OCI-LY1 (cell line): ENCODE measurements around the gene SNX27.

Source experiments
- H2AFZ ChIP-seq: fragments of 200-600 bp; sonication (generic), shearing (Covaris generic); 2 replicates; pipeline ENCODE4 v1.6.0; 2014; ENCODE audit warnings: antibody characterized with exemption, mild to moderate bottlenecking, low read length
- H3F3A ChIP-seq: fragments of 200-600 bp; sonication (generic), shearing (Covaris generic); 2 replicates; pipeline ENCODE4 v1.6.0; 2014; ENCODE audit warnings: mild to moderate bottlenecking, antibody characterized with exemption, low read length, moderate library complexity; ENCODE audit not compliant: insufficient read depth
- H3K27ac ChIP-seq: fragments of 200-600 bp; sonication (generic); 2 replicates; pipeline ENCODE4 v1.5.1; 2014; ENCODE audit warnings: low read length, mixed run types, mild to moderate bottlenecking, low read depth; ENCODE audit not compliant: poor library complexity, severe bottlenecking
- H3K27me3 ChIP-seq: fragments of 200-600 bp; sonication (generic); 2 replicates; pipeline ENCODE4 v1.6.0; 2014; ENCODE audit warnings: antibody characterized with exemption, mild to moderate bottlenecking, low read length, moderate library complexity; ENCODE audit not compliant: insufficient read depth
- H3K36me3 ChIP-seq: fragments of 200-600 bp; sonication (generic); 2 replicates; pipeline ENCODE4 v1.6.1; 2014; ENCODE audit warnings: mild to moderate bottlenecking, antibody characterized with exemption, low read length, moderate library complexity, mixed read lengths; ENCODE audit not compliant: insufficient read depth
- H3K4me1 ChIP-seq: fragments of 200-600 bp; sonication (generic); 2 replicates; pipeline ENCODE4 v1.5.1; 2014; ENCODE audit warnings: mild to moderate bottlenecking, low read length, moderate library complexity; ENCODE audit not compliant: insufficient read depth, severe bottlenecking
- H3K4me2 ChIP-seq: fragments of 200-600 bp; sonication (generic), shearing (Covaris generic); 2 replicates; pipeline ENCODE4 v1.6.1; 2014; ENCODE audit warnings: low read length
- H3K4me3 ChIP-seq: fragments of 200-600 bp; sonication (generic); 2 replicates; pipeline ENCODE4 v1.5.1; 2014; ENCODE audit warnings: low read length, low read depth, mild to moderate bottlenecking, mixed read lengths; ENCODE audit not compliant: poor library complexity, severe bottlenecking
- H3K79me2 ChIP-seq: fragments of 200-600 bp; shearing (Covaris generic); 2 replicates; pipeline ENCODE4 v1.6.1; 2016; ENCODE audit warnings: mixed run types, low read length, mixed read lengths; ENCODE audit not compliant: insufficient read depth
- H3K9ac ChIP-seq: fragments of 200-600 bp; sonication (generic), shearing (Covaris generic); 2 replicates; pipeline ENCODE4 v1.6.1; 2014; ENCODE audit warnings: mild to moderate bottlenecking, low read length, mixed read lengths
- H3K9me2 ChIP-seq: fragments of 200-600 bp; sonication (generic), shearing (Covaris generic); 2 replicates; pipeline ENCODE4 v1.6.1; 2014; ENCODE audit warnings: low read depth, mild to moderate bottlenecking, low read length, mixed read lengths
- H3K9me3 ChIP-seq: fragments of 200-600 bp; shearing (Covaris generic); 2 replicates; pipeline ENCODE4 v1.6.1; 2014; ENCODE audit warnings: low read length, mixed read lengths
- H4K20me1 ChIP-seq: fragments of 200-600 bp; sonication (generic), shearing (Covaris generic); 2 replicates; pipeline ENCODE4 v1.6.0; 2016; ENCODE audit warnings: mild to moderate bottlenecking, low read length; ENCODE audit not compliant: insufficient read depth
- CTCF ChIP-seq: fragments of 200-600 bp; sonication (generic), shearing (Covaris generic); IDR thresholded peaks from 2 replicates; pipeline ENCODE4 v1.5.1; 2017; ENCODE audit warnings: mild to moderate bottlenecking, antibody characterized with exemption, low read length, moderate library complexity, mixed read lengths
- EZH2 ChIP-seq: fragments of 200-600 bp; sonication (generic), shearing (Covaris generic); IDR thresholded peaks from 2 replicates; pipeline ENCODE4 v1.8.0; 2017; ENCODE audit warnings: borderline replicate concordance, mixed run types, mild to moderate bottlenecking, antibody characterized with exemption, low read length, moderate library complexity, mixed read lengths

The SNX27 gene

DNA sequence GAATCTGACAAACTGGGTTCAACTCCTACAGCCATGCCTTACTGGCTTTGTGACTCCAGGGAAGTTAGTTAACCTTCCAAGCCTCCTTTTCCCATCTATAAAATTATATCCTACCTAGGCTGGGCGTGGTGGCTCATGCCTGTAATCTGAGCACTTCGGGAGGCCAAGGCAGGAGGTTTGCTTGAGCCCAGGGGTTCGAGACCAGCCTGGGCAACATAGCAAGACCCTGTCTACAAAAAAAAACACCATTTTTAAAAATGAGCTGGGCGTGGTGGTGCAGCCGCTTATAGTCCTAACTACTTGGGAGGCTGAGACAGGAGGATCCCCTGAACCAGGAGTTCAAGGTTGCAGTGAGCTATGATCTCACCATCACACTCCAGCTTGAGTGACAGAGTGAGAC is 89.7 kb downstream of the SNX27 start:
- no peaks in the 10 kb centered on the region for H3K27me3 ChIP-seq
- H3K9ac ChIP-seq, result no peak overlapping the region
- no peak overlapping the region for H3K27ac ChIP-seq
- no peak overlapping the region for H2AFZ ChIP-seq
- no peaks in the 10 kb centered on the region for H3K9me3 ChIP-seq
- H3K9me2 ChIP-seq, result no peaks in the 10 kb centered on the region
- no peak for TF ChIP-seq CTCF
- TF ChIP-seq EZH2, result no peak
- H3F3A ChIP-seq, result no peaks in the 10 kb centered on the region
- H3K4me3 ChIP-seq, result no peak overlapping the region
- peaks cover 25% of the 10 kb centered on the region; the same call in 1 of the 2 replicates for H3K36me3 ChIP-seq
- H3K4me2 ChIP-seq, result no peak overlapping the region
- no peaks in the 10 kb centered on the region for H4K20me1 ChIP-seq
- no peaks in the 10 kb centered on the region for H3K4me1 ChIP-seq
- H3K79me2 ChIP-seq, result no peaks in the 10 kb centered on the region

DNA sequence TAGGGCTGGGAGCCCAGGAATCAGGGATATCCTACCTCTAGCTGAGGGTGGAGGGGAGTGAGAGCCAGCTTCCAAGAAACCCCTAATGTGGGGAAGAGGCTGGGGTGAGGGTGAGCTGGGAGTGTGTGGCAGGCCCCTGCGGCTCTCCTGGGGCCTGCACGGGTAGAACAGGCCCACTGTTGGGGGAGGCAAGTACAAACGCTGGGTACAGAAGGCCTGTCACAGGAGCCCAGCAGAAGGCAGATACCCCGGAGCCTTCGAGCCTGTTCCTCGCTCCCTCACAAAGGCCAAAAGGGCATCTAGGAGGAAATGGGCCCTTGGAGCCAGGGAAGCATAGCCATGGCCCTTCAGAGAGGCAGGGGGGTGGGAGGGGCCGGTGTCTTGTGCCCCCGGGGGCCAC is 91.1 kb downstream of the SNX27 start:
- H3F3A ChIP-seq, result no peaks in the 10 kb centered on the region
- H3K27ac ChIP-seq, result no peak overlapping the region
- H2AFZ ChIP-seq, result no peak overlapping the region
- TF ChIP-seq CTCF (no peak), EZH2 (no peak)
- H3K9me2 ChIP-seq, result no peaks in the 10 kb centered on the region
- no peak overlapping the region for H3K9ac ChIP-seq
- no peaks in the 10 kb centered on the region for H3K79me2 ChIP-seq
- no peak overlapping the region for H3K4me2 ChIP-seq
- H4K20me1 ChIP-seq, result no peaks in the 10 kb centered on the region
- no peaks in the 10 kb centered on the region for H3K4me1 ChIP-seq
- H3K36me3 ChIP-seq, result peaks cover 15% of the 10 kb centered on the region; the same call in 1 of the 2 replicates
- H3K9me3 ChIP-seq, result no peaks in the 10 kb centered on the region
- H3K4me3 ChIP-seq, result no peak overlapping the region
- H3K27me3 ChIP-seq, result no peaks in the 10 kb centered on the region

- Histone ChIP-seq H3K36me3 (0 out of 2 replicates have a peak, but pooled peaks cover 10% of the 10 kb centered on the region), H2AFZ (no peak overlapping the region), H3K9ac (no peak overlapping the region), H3K4me1 (no peaks in the 10 kb centered on the region), H3K4me3 (no peak overlapping the region), H4K20me1 (no peaks in the 10 kb centered on the region), H3F3A (no peaks in the 10 kb centered on the region), H3K9me2 (no peaks in the 10 kb centered on the region), H3K27ac (no peak overlapping the region), H3K79me2 (no peaks in the 10 kb centered on the region), H3K9me3 (no peaks in the 10 kb centered on the region), H3K27me3 (no peaks in the 10 kb centered on the region), H3K4me2 (no peak overlapping the region)
- TF ChIP-seq CTCF (no peak), EZH2 (no peak)
Observed at GRCh38 chr1:151703813-151704212, 92.0 kb downstream of the SNX27 start.
